Ectodermal cell (in vitro differentiated cells): ENCODE results near the gene RASSF4.
A peak's percentile ranks its signal among the peaks of the same experiment; 100 is the strongest.

Experiments used
- H3K27ac ChIP-seq: 2 replicates; pipeline ENCODE4 v1.7.0; 2013; ENCODE audit warnings: mild to moderate bottlenecking, low read depth, low read length; ENCODE audit not compliant: insufficient read depth, poor library complexity, severe bottlenecking
- H3K27me3 ChIP-seq: 2 replicates; pipeline ENCODE4 v1.7.0; 2013; ENCODE audit warnings: mild to moderate bottlenecking, low read length; ENCODE audit not compliant: insufficient read depth, control insufficient read depth, poor library complexity, severe bottlenecking
- H3K36me3 ChIP-seq: one replicate; pipeline ENCODE4 v1.7.0; 2013; ENCODE audit warnings: low read length; ENCODE audit not compliant: control insufficient read depth, insufficient read depth
- H3K4me1 ChIP-seq: one replicate; pipeline ENCODE4 v1.7.0; 2013; ENCODE audit warnings: low read length; ENCODE audit not compliant: control insufficient read depth, insufficient read depth
- H3K4me3 ChIP-seq: 2 replicates; pipeline ENCODE4 v1.7.0; 2013; ENCODE audit warnings: low read depth, low read length, control low read depth; ENCODE audit not compliant: insufficient read depth
- H3K9me3 ChIP-seq: 2 replicates; pipeline ENCODE4 v1.7.0; 2013; ENCODE audit warnings: mild to moderate bottlenecking, low read length, moderate library complexity; ENCODE audit not compliant: control insufficient read depth
- WGBS, 2 experiments: methylation state at CpG; one replicate each; pipeline ENCODE4 v1.1.7; 2013; ENCODE audit warnings: missing lambda C conversion rate in 2 of 2; 5-methylcytosine and 5-hydroxymethylcytosine counted together

Gene RASSF4

GRCh38 chr10:44969854-44970253, 10.3 kb downstream of the RASSF4 start:
- WGBS, 2 experiments = 92 to 96% methylated on average over 9 of the region's 9 CpGs
- peaks cover 13% of the 10 kb centered on the region for H3K27me3 ChIP-seq
- peaks cover 26% of the 10 kb centered on the region for H3K4me1 ChIP-seq
- no peaks in the 10 kb centered on the region for H3K9me3 ChIP-seq
- H3K27ac ChIP-seq = no peak overlapping the region
- no peak overlapping the region for H3K4me3 ChIP-seq
- H3K36me3 ChIP-seq = no peaks in the 10 kb centered on the region

GRCh38 chr10:44970812-44971395, 11.3 kb downstream of the RASSF4 start:
- no peak overlapping the region for H3K27ac ChIP-seq
- peaks cover 15% of the 10 kb centered on the region for H3K4me1 ChIP-seq
- peaks cover 19% of the 10 kb centered on the region for H3K27me3 ChIP-seq
- H3K9me3 ChIP-seq = no peaks in the 10 kb centered on the region
- H3K36me3 ChIP-seq = no peaks in the 10 kb centered on the region
- WGBS, 2 experiments = 90 to 93% methylated on average over 8 of the region's 8 CpGs
- no peak overlapping the region for H3K4me3 ChIP-seq

- Histone ChIP-seq H3K27ac (no peak overlapping the region), H3K9me3 (no peaks in the 10 kb centered on the region), H3K4me1 (peaks cover 13% of the 10 kb centered on the region), H3K27me3 (peaks cover 21% of the 10 kb centered on the region), H3K4me3 (no peak overlapping the region), H3K36me3 (no peaks in the 10 kb centered on the region)
- 94% methylated on average over 11 of the region's 11 CpGs for WGBS, 2 experiments
Measured at GRCh38 chr10:44971434-44971833, 11.8 kb downstream of the RASSF4 start.

- Histone ChIP-seq H3K27ac (no peak overlapping the region), H3K36me3 (no peaks in the 10 kb centered on the region), H3K4me3 (no peak overlapping the region), H3K4me1 (peaks cover 13% of the 10 kb centered on the region), H3K27me3 (peaks cover 21% of the 10 kb centered on the region), H3K9me3 (no peaks in the 10 kb centered on the region)
- WGBS, 2 experiments = 91 to 93% methylated on average over 12 of the region's 12 CpGs
Measured at GRCh38 chr10:44971935-44972757, 12.5 kb downstream of the RASSF4 start.

GRCh38 chr10:44972874-44973306, 13.3 kb downstream of the RASSF4 start:
- peaks cover 13% of the 10 kb centered on the region for H3K4me1 ChIP-seq

GRCh38 chr10:44973323-44974081, 13.9 kb downstream of the RASSF4 start:
- H3K9me3 ChIP-seq = no peaks in the 10 kb centered on the region
- H3K36me3 ChIP-seq = no peaks in the 10 kb centered on the region
- no peak overlapping the region for H3K27ac ChIP-seq
- WGBS, 2 experiments = 51 to 53% methylated on average over 18 of the region's 18 CpGs
- H3K4me3 ChIP-seq = no peak overlapping the region
- peaks cover 18% of the 10 kb centered on the region for H3K4me1 ChIP-seq
- peaks cover 21% of the 10 kb centered on the region for H3K27me3 ChIP-seq

More at GRCh38 chr10:44972874-44973306, 13.3 kb downstream of the RASSF4 start:
- Histone ChIP-seq H3K9me3 (no peaks in the 10 kb centered on the region), H3K27me3 (peaks cover 21% of the 10 kb centered on the region), H3K36me3 (no peaks in the 10 kb centered on the region), H3K27ac (no peak overlapping the region), H3K4me3 (no peak overlapping the region)
- 80 to 89% methylated on average over 6 of the region's 6 CpGs for WGBS, 2 experiments

- Histone ChIP-seq H3K9me3 (no peaks in the 10 kb centered on the region), H3K4me1 (peaks cover 24% of the 10 kb centered on the region), H3K36me3 (no peaks in the 10 kb centered on the region), H3K4me3 (peak overlapping the region; percentile 24), H3K27ac (no peak overlapping the region), H3K27me3 (peaks cover 21% of the 10 kb centered on the region)
- WGBS, 2 experiments = 37 to 45% methylated on average over 7 of the region's 7 CpGs
Measured at GRCh38 chr10:44974082-44974627, 14.6 kb downstream of the RASSF4 start.

GRCh38 chr10:44974628-44975430, 15.2 kb downstream of the RASSF4 start:
- H3K4me3 ChIP-seq = peak overlapping the region; percentile 24
- peaks cover 31% of the 10 kb centered on the region for H3K4me1 ChIP-seq
- no peaks in the 10 kb centered on the region for H3K36me3 ChIP-seq
- no peak overlapping the region for H3K27ac ChIP-seq
- H3K27me3 ChIP-seq = peaks cover 21% of the 10 kb centered on the region
- no peaks in the 10 kb centered on the region for H3K9me3 ChIP-seq
- WGBS, 2 experiments = 5 to 6% methylated on average over 46 of the region's 46 CpGs

- no peaks in the 10 kb centered on the region for H3K9me3 ChIP-seq
- no peak overlapping the region for H3K27ac ChIP-seq
- H3K4me3 ChIP-seq = no peak overlapping the region
- no peaks in the 10 kb centered on the region for H3K36me3 ChIP-seq
- H3K27me3 ChIP-seq = peaks cover 21% of the 10 kb centered on the region
- 19 to 22% methylated on average over 10 of the region's 10 CpGs for WGBS, 2 experiments
- H3K4me1 ChIP-seq = peaks cover 39% of the 10 kb centered on the region
Measured at GRCh38 chr10:44975431-44976331, 16.1 kb downstream of the RASSF4 start.
